ENCODE measurements around the gene VAMP1.
"Not testable (repeated sequence)": the region's sequence is repeated elsewhere in the genome, so short reads cannot be mapped to it uniquely, and the experiment has no call there.

DNA sequence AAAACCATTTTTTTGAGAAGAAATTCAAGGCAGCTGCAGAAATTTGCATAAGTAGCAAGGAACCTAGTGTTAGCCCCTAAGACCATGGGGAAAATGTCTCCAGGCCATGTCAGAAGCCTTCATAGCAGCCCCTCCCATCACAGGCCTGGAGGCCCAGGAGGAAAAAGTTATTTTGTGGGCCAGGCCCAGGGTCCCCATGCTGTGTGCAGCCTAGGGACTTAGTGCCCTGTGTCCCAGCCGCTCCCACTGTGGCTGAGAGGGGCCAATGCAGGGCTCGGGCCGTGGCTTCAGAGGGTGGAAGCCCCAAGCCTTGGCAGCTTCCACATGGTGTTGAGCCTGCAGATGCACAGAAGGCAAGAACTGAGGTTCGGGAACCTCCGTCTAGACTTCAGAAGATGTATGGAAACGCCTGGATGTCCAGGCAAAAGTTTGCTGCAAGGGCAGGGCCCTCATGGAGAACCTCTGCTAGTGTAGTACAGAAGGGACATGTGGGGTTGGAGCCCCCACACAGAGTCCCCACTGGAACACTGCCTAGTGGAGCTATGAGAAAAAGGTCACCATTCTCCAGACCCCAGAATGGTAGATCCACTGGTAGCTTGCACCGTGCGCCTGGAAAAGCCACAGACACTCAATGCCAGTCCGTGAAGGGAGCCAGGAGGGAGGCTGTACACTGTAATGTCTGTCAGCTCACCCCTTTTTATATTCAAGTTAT, 2.8 kb downstream of the VAMP1 start:
- TF ChIP-seq, protein P1, sequence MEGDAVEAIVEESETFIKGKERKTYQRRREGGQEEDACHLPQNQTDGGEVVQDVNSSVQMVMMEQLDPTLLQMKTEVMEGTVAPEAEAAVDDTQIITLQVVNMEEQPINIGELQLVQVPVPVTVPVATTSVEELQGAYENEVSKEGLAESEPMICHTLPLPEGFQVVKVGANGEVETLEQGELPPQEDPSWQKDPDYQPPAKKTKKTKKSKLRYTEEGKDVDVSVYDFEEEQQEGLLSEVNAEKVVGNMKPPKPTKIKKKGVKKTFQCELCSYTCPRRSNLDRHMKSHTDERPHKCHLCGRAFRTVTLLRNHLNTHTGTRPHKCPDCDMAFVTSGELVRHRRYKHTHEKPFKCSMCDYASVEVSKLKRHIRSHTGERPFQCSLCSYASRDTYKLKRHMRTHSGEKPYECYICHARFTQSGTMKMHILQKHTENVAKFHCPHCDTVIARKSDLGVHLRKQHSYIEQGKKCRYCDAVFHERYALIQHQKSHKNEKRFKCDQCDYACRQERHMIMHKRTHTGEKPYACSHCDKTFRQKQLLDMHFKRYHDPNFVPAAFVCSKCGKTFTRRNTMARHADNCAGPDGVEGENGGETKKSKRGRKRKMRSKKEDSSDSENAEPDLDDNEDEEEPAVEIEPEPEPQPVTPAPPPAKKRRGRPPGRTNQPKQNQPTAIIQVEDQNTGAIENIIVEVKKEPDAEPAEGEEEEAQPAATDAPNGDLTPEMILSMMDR (IDR thresholded peaks at IDR 0.05): not testable (repeated sequence)
- not testable (repeated sequence) for TF ChIP-seq POLR2A (IDR thresholded peaks at IDR 0.05)
